Kidney (tissue), 14 donors: ENCODE measurements around the gene PDK2. TPM values are rescaled to one million over a fixed set of nuclear protein-coding genes. Genes with fewer than 3 reads are reported as not detected.

ENCODE experiments used
- DNase-seq, 5 donors: peaks; one replicate each; pipeline ENCODE4 v3.0.0-alpha.2; 2013 to 2020
- FAIRE-seq: peaks from 2 replicates; lab custom pipeline; 2012; peaks lifted over from hg19 to GRCh38; lab: Jason Lieb, UNC
- H3K27ac ChIP-seq, 2 donors: one replicate each; pipeline ENCODE4 v1.7.0; 2013; ENCODE audit warnings: low read depth in 2 of 2, low read length in 2 of 2, inconsistent platforms in 1 of 2
- H3K27me3 ChIP-seq: one replicate; pipeline ENCODE4 v1.7.1; 2013; ENCODE audit warnings: low read length, inconsistent platforms; ENCODE audit not compliant: control insufficient read depth, insufficient read depth
- H3K36me3 ChIP-seq, 3 donors: one replicate each; pipeline versions ENCODE4 v1.7.0 to v1.7.1; 2013; ENCODE audit warnings: low read length in 3 of 3, control low read depth in 1 of 3, inconsistent platforms in 1 of 3; ENCODE audit not compliant: insufficient read depth in 3 of 3, control insufficient read depth in 2 of 3
- H3K4me1 ChIP-seq, 3 donors: one replicate each; pipeline versions ENCODE4 v1.7.0 to v1.7.1; 2013; ENCODE audit warnings: low read length in 3 of 3, inconsistent platforms in 1 of 3, low read depth in 1 of 3; ENCODE audit not compliant: control insufficient read depth in 2 of 3, insufficient read depth in 2 of 3
- H3K4me3 ChIP-seq, 3 donors: one replicate each; pipeline versions ENCODE4 v1.7.0 to v1.8.1; 2013; ENCODE audit warnings: low read length in 3 of 3, control low read depth in 1 of 3, inconsistent platforms in 1 of 3
- H3K9ac ChIP-seq, 3 donors: one replicate each; pipeline versions ENCODE4 v1.7.0 to v1.7.1; 2013; ENCODE audit warnings: low read length in 3 of 3, control low read depth in 1 of 3, inconsistent platforms in 1 of 3
- H3K9me3 ChIP-seq, 3 donors: one replicate each; pipeline versions ENCODE4 v1.7.0 to v1.7.1; 2013; ENCODE audit warnings: low read length in 3 of 3, control low read depth in 1 of 3, inconsistent platforms in 1 of 3; ENCODE audit not compliant: control insufficient read depth in 2 of 3, insufficient read depth in 1 of 3
- intact Hi-C: fragments of 100-400 bp; cut with DNase I; formaldehyde crosslinking; loops from one replicate; pipeline ENCODE4 v1.11.1; 2022
- polyA plus RNA-seq: library from polyadenylated mRNA; stranded (reverse); fragments of 350-450 nt; fragmentation: Illumina TruSeq; extraction: RNeasy Lipid Tissue Mini Kit (QIAGEN cat#74804); gene quantifications from one replicate; pipeline ENCODE4 v1.2.3, GENCODE V29; 2014; ENCODE audit warnings: low read depth, low replicate concordance; ENCODE audit not compliant: insufficient read depth
- total RNA-seq: library from RNA; stranded (reverse); fragmentation: NEBNext Ultra II Directional; extraction: Animal tissue kit (Norgen Biotek cat#: 25700); gene quantifications from one replicate; pipeline ENCODE4 v1.2.1, GENCODE V29; 2021
- TF ChIP-seq, protein P1 (sequence below): IDR thresholded peaks from 3 replicates; pipeline ENCODE4 v1.5.1; 2012; ENCODE audit warnings: mild to moderate bottlenecking, moderate library complexity, borderline replicate concordance; ENCODE audit not compliant: insufficient read depth; ENCODE audit errors: extremely low read depth
- donor health status: control.
- donor health status: control.
- donor health status: control.
- donor health status: control.
- donor health status: control.
- donor health status: DM: yes; HTN: yes; CAD: no.
- donor health status: Normal renal cell carcinoma (clear cell type).

The PDK2 gene
- total and polyA plus RNA-seq, 2 donors from 2014 or later, result 41.9 to 121 TPM

DNA sequence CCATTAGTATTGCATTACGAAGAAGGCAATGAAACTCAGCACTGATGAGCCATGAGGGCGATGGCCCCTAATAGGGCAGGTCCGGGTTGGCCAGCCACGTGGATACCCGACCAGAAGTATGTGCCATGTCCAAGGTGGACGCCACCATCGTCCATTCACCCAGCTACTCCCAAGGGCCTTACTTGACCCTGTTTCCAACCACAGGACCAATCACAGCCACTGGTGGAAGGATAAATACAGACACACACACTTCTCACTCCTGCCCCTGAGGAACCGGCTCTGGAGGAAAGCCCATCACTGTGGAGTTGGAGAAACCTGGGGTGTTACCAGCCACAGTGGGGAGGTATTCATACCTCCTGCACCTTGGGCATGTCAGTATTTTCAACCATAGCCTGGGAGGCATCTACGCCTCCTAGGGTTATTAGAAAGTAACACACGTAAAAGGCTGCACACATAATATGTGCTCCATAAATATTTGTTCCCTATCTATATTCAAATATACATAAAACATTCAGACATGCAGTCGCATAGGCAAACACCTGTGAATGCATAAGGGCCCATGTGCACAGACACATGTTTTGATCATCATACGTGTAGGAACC, 44.6 kb upstream of the PDK2 start:
- H3K27me3 ChIP-seq, result no peaks in the 10 kb centered on the region
- FAIRE-seq, result no peak
- H3K9me3 ChIP-seq, result no peaks in the 10 kb centered on the region
- peak in 1 of 5 donors; percentile 49 for DNase-seq
- no peak overlapping the region for H3K4me3 ChIP-seq
- no peaks in the 10 kb centered on the region for H3K36me3 ChIP-seq
- H3K4me1 ChIP-seq, result peaks cover 10 to 30% (median 16%) of the 10 kb centered on the region in 3 donors
- H3K9ac ChIP-seq, result no peak overlapping the region
- TF ChIP-seq, protein P1, sequence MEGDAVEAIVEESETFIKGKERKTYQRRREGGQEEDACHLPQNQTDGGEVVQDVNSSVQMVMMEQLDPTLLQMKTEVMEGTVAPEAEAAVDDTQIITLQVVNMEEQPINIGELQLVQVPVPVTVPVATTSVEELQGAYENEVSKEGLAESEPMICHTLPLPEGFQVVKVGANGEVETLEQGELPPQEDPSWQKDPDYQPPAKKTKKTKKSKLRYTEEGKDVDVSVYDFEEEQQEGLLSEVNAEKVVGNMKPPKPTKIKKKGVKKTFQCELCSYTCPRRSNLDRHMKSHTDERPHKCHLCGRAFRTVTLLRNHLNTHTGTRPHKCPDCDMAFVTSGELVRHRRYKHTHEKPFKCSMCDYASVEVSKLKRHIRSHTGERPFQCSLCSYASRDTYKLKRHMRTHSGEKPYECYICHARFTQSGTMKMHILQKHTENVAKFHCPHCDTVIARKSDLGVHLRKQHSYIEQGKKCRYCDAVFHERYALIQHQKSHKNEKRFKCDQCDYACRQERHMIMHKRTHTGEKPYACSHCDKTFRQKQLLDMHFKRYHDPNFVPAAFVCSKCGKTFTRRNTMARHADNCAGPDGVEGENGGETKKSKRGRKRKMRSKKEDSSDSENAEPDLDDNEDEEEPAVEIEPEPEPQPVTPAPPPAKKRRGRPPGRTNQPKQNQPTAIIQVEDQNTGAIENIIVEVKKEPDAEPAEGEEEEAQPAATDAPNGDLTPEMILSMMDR, result no peak
- H3K27ac ChIP-seq, result no peak overlapping the region
- intact Hi-C loops, result no loop called here

- peak overlapping the region in 1 of 2 donors; percentile 26 for H3K27ac ChIP-seq
- no peak overlapping the region for H3K9ac ChIP-seq
- H3K4me1 ChIP-seq, result peaks cover 10 to 30% (median 16%) of the 10 kb centered on the region in 3 donors
- FAIRE-seq, result no peak
- no peaks in the 10 kb centered on the region for H3K27me3 ChIP-seq
- intact Hi-C loops, result no loop called here
- TF ChIP-seq, protein P1, result no peak
- peak in 1 of 5 donors; percentile 88 for DNase-seq
- H3K36me3 ChIP-seq, result no peaks in the 10 kb centered on the region
- H3K9me3 ChIP-seq, result no peaks in the 10 kb centered on the region
- H3K4me3 ChIP-seq, result no peak overlapping the region
Observed at GRCh38 chr17:50051082-50051576, 44.0 kb upstream of the PDK2 start.

- Histone ChIP-seq H3K27me3 (no peaks in the 10 kb centered on the region), H3K9ac (no peak overlapping the region), H3K9me3 (no peaks in the 10 kb centered on the region), H3K27ac (peak overlapping the region in 1 of 2 donors; percentile 26), H3K36me3 (no peaks in the 10 kb centered on the region), H3K4me3 (no peak overlapping the region), H3K4me1 (peaks cover 10 to 27% (median 16%) of the 10 kb centered on the region in 3 donors)
- DNase-seq, result peak in 1 of 5 donors; percentile 7
- TF ChIP-seq, protein P1, result no peak
- FAIRE-seq, result no peak
- intact Hi-C loops, result no loop called here
Observed at GRCh38 chr17:50051606-50052005, 43.5 kb upstream of the PDK2 start.
